Measurements from ENCODE around the gene PUS10. TPM values are rescaled to one million over a fixed set of nuclear protein-coding genes. Genes with fewer than 3 reads are reported as not detected.

Gene PUS10
- total and polyA plus RNA-seq, 2 of the 13 experiments (the other 11 are each of a cell fraction or from before 2014, with no cell fraction given) = 41.4 to 44.3 TPM

- H3K27me3 ChIP-seq (ENCODE audit: control insufficient read depth in 1 of 2, insufficient read depth in 2 of 2, low read length in 2 of 2) = no peaks in the 10 kb centered on the region
- FAIRE-seq (no peak), ATAC-seq (no peak), DNase-seq (ENCODE audit: low spot score) (no peak)
- H3K9me3 ChIP-seq (ENCODE audit: low read length) = no peaks in the 10 kb centered on the region
- no peaks in the 10 kb centered on the region for H3K4me1 ChIP-seq (ENCODE audit: insufficient read depth, low read length)
- TSS peak; percentile 10 for BruUV-seq (replicated peaks)
- H2AFZ ChIP-seq (ENCODE audit: low read length) = no peak overlapping the region
- in situ Hi-C loops (cut with HindIII; ENCODE audit: extremely low pct_ligation_motif_present, low pct_unique_long_range_greater_than_20kb) (no loop called here), intact Hi-C loops (cut with micrococcal nuclease; ENCODE audit: unreplicated experiment) (no loop called here)
- H3K36me3 ChIP-seq (replicated peaks in 1 of 2; ENCODE audit: control insufficient read depth in 1 of 2, insufficient read depth in 2 of 2, low read length in 2 of 2) = peaks cover 18 to 45% of the 10 kb centered on the region in 2 experiments
- no peak overlapping the region for H3K9ac ChIP-seq (ENCODE audit: insufficient read depth, low read depth, low read length)
- no peak overlapping the region for H3K4me3 ChIP-seq (replicated peaks in 1 of 3; ENCODE audit: insufficient read depth in 1 of 3, low read depth in 2 of 3, low read length in 3 of 3)
- ChIA-PET POLR2A (no interaction called here), CTCF (ENCODE audit: low intra/inter-chr PET ratio, low total read pairs) (no interaction called here)
- H4K20me1 ChIP-seq (ENCODE audit: insufficient read depth, low read length) = no peaks in the 10 kb centered on the region
- no peak overlapping the region for H3K4me2 ChIP-seq (ENCODE audit: low read depth, low read length)
- H3K79me2 ChIP-seq (ENCODE audit: insufficient read depth, low read length) = peaks cover 3% of the 10 kb centered on the region
- WGBS (ENCODE audit: low lambda C conversion rate) = 98% methylated on average over 3 of the region's 3 CpGs
- no peak overlapping the region for H3K27ac ChIP-seq (ENCODE audit: extremely low read length, insufficient read depth, low read length)
- TF ChIP-seq KDM4B (CRISPR knock-in tag; IDR thresholded peaks at IDR 0.05) (no peak), ZNF24 (IDR thresholded peaks at IDR 0.05) (no peak), ATF7 (IDR thresholded peaks at IDR 0.05) (peak; percentile 71), ATF7 (CRISPR knock-in tag; IDR thresholded peaks at IDR 0.05) (no peak), E2F1 (CRISPR knock-in tag; IDR thresholded peaks at IDR 0.05) (no peak), ZNF747 (CRISPR knock-in tag; IDR thresholded peaks at IDR 0.05; ENCODE audit: borderline replicate concordance) (no peak), ZNF576 (CRISPR knock-in tag; IDR thresholded peaks at IDR 0.05) (no peak)
Measured at GRCh38 chr2:60976256-60976850, 41.7 kb downstream of the PUS10 start.

- no peak overlapping the region for H3K27ac ChIP-seq (ENCODE audit: extremely low read length, insufficient read depth, low read length)
- no peaks in the 10 kb centered on the region for H3K9me3 ChIP-seq (ENCODE audit: low read length)
- no peaks in the 10 kb centered on the region for H3K79me2 ChIP-seq (ENCODE audit: insufficient read depth, low read length)
- ChIA-PET CTCF (ENCODE audit: low intra/inter-chr PET ratio, low total read pairs) (no interaction called here), POLR2A (no interaction called here)
- intact Hi-C loops (cut with micrococcal nuclease; ENCODE audit: unreplicated experiment) (no loop called here), in situ Hi-C loops (cut with HindIII; ENCODE audit: extremely low pct_ligation_motif_present, low pct_unique_long_range_greater_than_20kb) (no loop called here)
- no TSS peak for BruUV-seq (replicated peaks)
- no peaks in the 10 kb centered on the region for H4K20me1 ChIP-seq (ENCODE audit: insufficient read depth, low read length)
- peak; percentile 17; the same call in 2 of the 3 replicates for ATAC-seq
- no peaks in the 10 kb centered on the region for H3K27me3 ChIP-seq (ENCODE audit: control insufficient read depth in 1 of 2, insufficient read depth in 2 of 2, low read length in 2 of 2)
- WGBS (ENCODE audit: low lambda C conversion rate) = 95% methylated on average over 16 of the region's 16 CpGs
- no peak overlapping the region for H3K4me2 ChIP-seq (ENCODE audit: low read depth, low read length)
- no peak for FAIRE-seq
- H3K9ac ChIP-seq (ENCODE audit: insufficient read depth, low read depth, low read length) = no peak overlapping the region
- no peak overlapping the region for H2AFZ ChIP-seq (ENCODE audit: low read length)
- H3K4me1 ChIP-seq (ENCODE audit: insufficient read depth, low read length) = 0 out of 2 replicates have a peak, but pooled peaks cover 3% of the 10 kb centered on the region
- no peak overlapping the region for H3K4me3 ChIP-seq (replicated peaks in 1 of 3; ENCODE audit: insufficient read depth in 1 of 3, low read depth in 2 of 3, low read length in 3 of 3)
- no peak for DNase-seq (ENCODE audit: low spot score)
- peaks cover 14 to 42% of the 10 kb centered on the region in 2 experiments for H3K36me3 ChIP-seq (replicated peaks in 1 of 2; ENCODE audit: control insufficient read depth in 1 of 2, insufficient read depth in 2 of 2, low read length in 2 of 2)
- no peak for TF ChIP-seq NFAT5 (CRISPR knock-in tag; IDR thresholded peaks at IDR 0.05)
- TF ChIP-seq PPARG (CRISPR knock-in tag; conservative IDR thresholded peaks at IDR 0.05) = no peak
- 0 out of 2 replicates have a peak, but pooled peaks have one; percentile 22 for TF ChIP-seq ZBTB38 (CRISPR knock-in tag; IDR thresholded peaks at IDR 0.05)
- TF ChIP-seq ZNF546 (CRISPR knock-in tag; conservative IDR thresholded peaks at IDR 0.05) = no peak
- no peak for TF ChIP-seq SP1 (IDR thresholded peaks at IDR 0.05)
- no peak for TF ChIP-seq SP1 (CRISPR knock-in tag; IDR thresholded peaks at IDR 0.05)
- TF ChIP-seq AGO2 (optimal IDR thresholded peaks at IDR 0.05; ENCODE audit: low read depth, low read length) = peak; percentile 39
Measured at GRCh38 chr2:60974652-60975051, 43.4 kb downstream of the PUS10 start.

Data from HepG2 (cell line).